K562 (cell line): ENCODE measurements around the gene RANGAP1. TPM values are rescaled to one million over a fixed set of nuclear protein-coding genes. Genes with fewer than 3 reads are reported as not detected.
A peak's percentile ranks its signal among the peaks of the same experiment; 100 is the strongest.

ENCODE experiments used
- ARHGAP35 ChIP-seq: fragments of 450-650 bp; IDR thresholded peaks from 2 replicates; pipeline ENCODE4 v1.6.1; 2018; ENCODE audit not compliant: partially characterized antibody
- BRD9 ChIP-seq: fragments of 450-650 bp; IDR thresholded peaks from 2 replicates; pipeline ENCODE4 v1.6.1; 2018; ENCODE audit warnings: low read depth; ENCODE audit not compliant: partially characterized antibody
- CXXC5 ChIP-seq: fragments of 250-450 bp; sonication (Bioruptor Pico); IDR thresholded peaks from 2 replicates; pipeline ENCODE4 v1.8.0; 2022; ENCODE audit warnings: inconsistent platforms, mild to moderate bottlenecking, moderate library complexity
- ETV6 ChIP-seq, 3 experiments: fragments of 150-350 bp in 1 of 3; sonication (generic) in 1 of 3; formaldehyde crosslinking in 1 of 3; IDR thresholded peaks; 2 replicates each; pipeline versions ENCODE4 v1.6.1 to v1.8.0; 2014 to 2022; ENCODE audit warnings: borderline replicate concordance in 2 of 3, low read depth in 2 of 3, antibody characterized with exemption in 1 of 3, low read length in 1 of 3, mild to moderate bottlenecking in 1 of 3, missing genetic modification reagents in 1 of 3
- HLTF ChIP-seq: fragments of 450-650 bp; IDR thresholded peaks from 2 replicates; pipeline ENCODE4 v1.6.1; 2016
- ILK ChIP-seq: fragments of 450-650 bp; IDR thresholded peaks from 2 replicates; pipeline ENCODE4 v1.6.1; 2016; ENCODE audit warnings: missing genetic modification characterization, low read depth, mild to moderate bottlenecking, missing compliant biosample characterization, moderate library complexity, borderline replicate concordance
- NFYB ChIP-seq: IDR thresholded peaks from 2 replicates; pipeline ENCODE4 v1.6.1; 2011; ENCODE audit warnings: mild to moderate bottlenecking, moderate library complexity; ENCODE audit not compliant: insufficient read length; ENCODE audit errors: extremely low read depth
- PHF21A ChIP-seq: fragments of 450-650 bp; IDR thresholded peaks from 2 replicates; pipeline ENCODE4 v1.6.1; 2017; ENCODE audit warnings: low read depth, borderline replicate concordance
- POLR2G ChIP-seq: fragments of 200-400 bp; formaldehyde crosslinking; IDR thresholded peaks from 2 replicates; pipeline ENCODE4 v1.6.1; 2017; ENCODE audit warnings: low read depth, mild to moderate bottlenecking, antibody characterized with exemption, low read length, moderate library complexity
- PYGO2 ChIP-seq: fragments of 450-650 bp; IDR thresholded peaks from 2 replicates; pipeline ENCODE4 v1.6.1; 2016; ENCODE audit warnings: mild to moderate bottlenecking, missing genetic modification characterization, moderate library complexity, missing compliant biosample characterization
- RFX7 ChIP-seq: fragments of 250-450 bp; sonication (Bioruptor Pico); IDR thresholded peaks from 2 replicates; pipeline ENCODE4 v1.5.1; 2021; ENCODE audit warnings: mild to moderate bottlenecking
- SAP30 ChIP-seq: fragments of 200-600 bp; sonication (generic); IDR thresholded peaks from 2 replicates; pipeline ENCODE4 v1.6.1; 2012; ENCODE audit warnings: borderline replicate concordance, low read depth, mild to moderate bottlenecking, moderate library complexity, low read length, control low read depth, inconsistent platforms; ENCODE audit not compliant: insufficient read depth, poor library complexity, severe bottlenecking
- SMARCC2 ChIP-seq: fragments of 450-650 bp; IDR thresholded peaks from 2 replicates; pipeline ENCODE4 v1.6.1; 2017; ENCODE audit warnings: antibody characterized with exemption, moderate library complexity, mild to moderate bottlenecking, low read depth
- SRSF3 ChIP-seq: fragments of 200-400 bp; formaldehyde crosslinking; IDR thresholded peaks from 2 replicates; pipeline ENCODE4 v1.6.1; 2016; ENCODE audit warnings: mild to moderate bottlenecking, low read length, moderate library complexity; ENCODE audit not compliant: insufficient read depth
- STAG1 ChIP-seq: sonication (generic); formaldehyde crosslinking; IDR thresholded peaks from 2 replicates; pipeline ENCODE4 v1.5.0; 2020; ENCODE audit warnings: missing genetic modification reagents, borderline replicate concordance
- SUPT5H ChIP-seq: fragments of 450-650 bp; IDR thresholded peaks from 2 replicates; pipeline ENCODE4 v1.6.1; 2016
- ZBED1 ChIP-seq: IDR thresholded peaks from 2 replicates; pipeline ENCODE4 v1.6.1; 2014
- ZNF184 ChIP-seq: sonication (generic); formaldehyde crosslinking; IDR thresholded peaks from 2 replicates; pipeline ENCODE4 v1.5.0; 2020; ENCODE audit warnings: missing genetic modification reagents
- ZNF785 ChIP-seq: fragments of 250-450 bp; sonication (Bioruptor Pico); IDR thresholded peaks from 2 replicates; pipeline ENCODE4 v1.4.0; 2020; ENCODE audit warnings: mild to moderate bottlenecking
- polyA plus RNA-seq, 8 experiments: library from polyadenylated mRNA; depleted of rRNA in 4 of 8; stranded (reverse) in 5 of 8; unstranded in 3 of 8; fragments of >200 nt; fragmentation: Nextera tagmentation in 2 of 8; fragmentation: Illumina TruSeq in 1 of 8; extraction: Ambion mirVana in 2 of 8; extraction: Trizol in 1 of 8; gene quantifications; 2 replicates each; pipeline versions ENCODE4 v1.2.1 to v1.2.3, GENCODE V29; 2011 to 2014; ENCODE audit warnings: inconsistent platforms in 1 of 8, missing spikeins in 1 of 8
- total RNA-seq, 7 experiments: library from RNA; depleted of rRNA in 6 of 7; stranded (reverse); fragments of >200 nt in 6 of 7; fragmentation: Illumina TruSeq in 2 of 7; extraction: Trizol in 2 of 7; gene quantifications; 2 replicates each; pipeline versions ENCODE4 v1.2.1 to v1.2.3, GENCODE V29; 2011 to 2021; ENCODE audit warnings: low replicate concordance in 1 of 7
- TF ChIP-seq, protein P1 (sequence below): fragments of 200-800 bp; sonication (Bioruptor generic); IDR thresholded peaks from 2 replicates; pipeline ENCODE4 v1.6.1; 2017; ENCODE audit warnings: missing genetic modification characterization, missing compliant biosample characterization
- TF ChIP-seq, protein P2 (sequence below): conservative IDR thresholded peaks from 2 replicates; pipeline ENCODE4 v1.6.1; 2011; ENCODE audit warnings: low read depth, mild to moderate bottlenecking, low read length; ENCODE audit not compliant: control insufficient read depth
- TF ChIP-seq, protein P3 (sequence below): sonication (generic); formaldehyde crosslinking; IDR thresholded peaks from 2 replicates; pipeline ENCODE4 v1.8.0; 2022; ENCODE audit warnings: mild to moderate bottlenecking, missing genetic modification reagents
- TF ChIP-seq, protein P4 (sequence below): fragments of 200-800 bp; sonication (Bioruptor generic); IDR thresholded peaks from 2 replicates; pipeline ENCODE4 v1.6.1; 2017; ENCODE audit warnings: missing genetic modification characterization, missing compliant biosample characterization

RANGAP1 gene
- total and polyA plus RNA-seq, 9 of the 15 experiments (the other 6 are each of a cell fraction or from before 2014, with no cell fraction given) = 2.1 to 104 (median 50.6) TPM

DNA sequence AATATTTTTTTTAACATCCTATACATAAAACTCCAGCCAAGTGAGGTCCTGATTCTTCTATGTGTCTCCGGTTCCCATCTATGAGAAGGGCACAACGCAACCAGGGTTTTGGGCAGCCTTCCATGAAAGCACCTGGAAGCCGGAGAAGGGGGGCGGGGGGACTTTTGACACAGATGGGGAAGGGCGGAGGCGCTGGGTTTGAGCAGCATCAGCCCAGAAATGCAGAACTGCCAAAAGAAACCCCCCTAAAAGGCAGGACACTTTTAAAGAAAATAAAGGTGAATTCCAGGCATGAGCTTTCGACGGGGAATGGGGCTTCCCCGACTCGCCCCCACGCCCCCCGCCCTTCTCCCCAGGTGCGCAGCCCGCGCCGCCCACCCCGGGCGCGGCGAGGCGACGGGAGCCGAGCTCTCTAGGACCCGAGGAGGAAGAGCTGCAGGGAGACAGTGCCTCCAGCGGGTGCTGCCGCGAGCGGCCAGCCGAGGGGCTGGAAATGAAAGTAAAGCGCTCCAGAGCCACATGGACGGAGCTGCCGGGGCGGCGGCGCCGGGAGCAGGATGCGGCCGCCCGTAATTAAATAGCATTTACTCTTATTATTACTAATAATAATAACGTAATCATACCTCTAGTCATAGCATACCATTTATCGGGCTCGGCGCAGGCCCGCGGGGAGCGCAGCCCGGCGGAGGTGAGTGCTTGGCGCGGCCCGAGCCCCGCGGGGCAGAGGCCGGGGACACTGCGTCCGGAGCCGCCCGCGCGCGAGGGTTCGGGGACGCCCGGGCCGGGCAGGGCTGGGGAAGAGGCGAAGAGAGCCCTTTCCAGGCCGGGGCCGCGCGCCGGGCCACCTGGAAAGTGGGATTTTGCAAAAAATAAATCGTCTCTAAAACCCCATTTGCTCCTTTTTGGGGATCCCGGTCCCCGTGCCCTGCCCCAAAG, 15.4 kb upstream of the RANGAP1 start, which contains the start of gene ZC3H7B (continued):
- TF ChIP-seq, protein P1, sequence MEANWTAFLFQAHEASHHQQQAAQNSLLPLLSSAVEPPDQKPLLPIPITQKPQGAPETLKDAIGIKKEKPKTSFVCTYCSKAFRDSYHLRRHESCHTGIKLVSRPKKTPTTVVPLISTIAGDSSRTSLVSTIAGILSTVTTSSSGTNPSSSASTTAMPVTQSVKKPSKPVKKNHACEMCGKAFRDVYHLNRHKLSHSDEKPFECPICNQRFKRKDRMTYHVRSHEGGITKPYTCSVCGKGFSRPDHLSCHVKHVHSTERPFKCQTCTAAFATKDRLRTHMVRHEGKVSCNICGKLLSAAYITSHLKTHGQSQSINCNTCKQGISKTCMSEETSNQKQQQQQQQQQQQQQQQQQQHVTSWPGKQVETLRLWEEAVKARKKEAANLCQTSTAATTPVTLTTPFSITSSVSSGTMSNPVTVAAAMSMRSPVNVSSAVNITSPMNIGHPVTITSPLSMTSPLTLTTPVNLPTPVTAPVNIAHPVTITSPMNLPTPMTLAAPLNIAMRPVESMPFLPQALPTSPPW (CRISPR knock-in tag) = peak; percentile 82
- TF ChIP-seq CXXC5 (CRISPR knock-in tag) (peak; percentile 63), ILK (tag) (no peak), SMARCC2 (no peak), PHF21A (no peak), STAG1 (CRISPR knock-in tag) (no peak), ZBED1 (no peak), RFX7 (CRISPR knock-in tag) (no peak), NFYB (no peak), ARHGAP35 (no peak), SRSF3 (0 out of 2 replicates have a peak, but pooled peaks have one; percentile 82), POLR2G (peak; percentile 89), HLTF (no peak), ETV6 (IDR thresholded peaks at IDR 0.05; ENCODE audit: borderline replicate concordance in 1 of 2, low read depth in 2 of 2, low read length in 1 of 2) (no peak), ETV6 (CRISPR knock-in tag; IDR thresholded peaks at IDR 0.05; ENCODE audit: borderline replicate concordance) (no peak), BRD9 (no peak), SAP30 (peak; percentile 8), PYGO2 (tag) (no peak), SUPT5H (peak; percentile 59; the same call in 1 of the 2 replicates), ZNF785 (CRISPR knock-in tag) (no peak), ZNF184 (CRISPR knock-in tag) (no peak)
- TF ChIP-seq, protein P2, sequence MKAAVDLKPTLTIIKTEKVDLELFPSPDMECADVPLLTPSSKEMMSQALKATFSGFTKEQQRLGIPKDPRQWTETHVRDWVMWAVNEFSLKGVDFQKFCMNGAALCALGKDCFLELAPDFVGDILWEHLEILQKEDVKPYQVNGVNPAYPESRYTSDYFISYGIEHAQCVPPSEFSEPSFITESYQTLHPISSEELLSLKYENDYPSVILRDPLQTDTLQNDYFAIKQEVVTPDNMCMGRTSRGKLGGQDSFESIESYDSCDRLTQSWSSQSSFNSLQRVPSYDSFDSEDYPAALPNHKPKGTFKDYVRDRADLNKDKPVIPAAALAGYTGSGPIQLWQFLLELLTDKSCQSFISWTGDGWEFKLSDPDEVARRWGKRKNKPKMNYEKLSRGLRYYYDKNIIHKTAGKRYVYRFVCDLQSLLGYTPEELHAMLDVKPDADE = peak; percentile 49; the same call in 1 of the 2 replicates
- TF ChIP-seq, protein P3, sequence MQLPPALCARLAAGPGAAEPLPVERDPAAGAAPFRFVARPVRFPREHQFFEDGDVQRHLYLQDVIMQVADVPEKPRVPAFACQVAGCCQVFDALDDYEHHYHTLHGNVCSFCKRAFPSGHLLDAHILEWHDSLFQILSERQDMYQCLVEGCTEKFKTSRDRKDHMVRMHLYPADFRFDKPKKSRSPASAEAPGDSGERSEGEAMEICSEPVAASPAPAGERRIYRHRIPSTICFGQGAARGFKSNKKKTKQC (CRISPR knock-in tag) = no peak
- TF ChIP-seq, protein P4, sequence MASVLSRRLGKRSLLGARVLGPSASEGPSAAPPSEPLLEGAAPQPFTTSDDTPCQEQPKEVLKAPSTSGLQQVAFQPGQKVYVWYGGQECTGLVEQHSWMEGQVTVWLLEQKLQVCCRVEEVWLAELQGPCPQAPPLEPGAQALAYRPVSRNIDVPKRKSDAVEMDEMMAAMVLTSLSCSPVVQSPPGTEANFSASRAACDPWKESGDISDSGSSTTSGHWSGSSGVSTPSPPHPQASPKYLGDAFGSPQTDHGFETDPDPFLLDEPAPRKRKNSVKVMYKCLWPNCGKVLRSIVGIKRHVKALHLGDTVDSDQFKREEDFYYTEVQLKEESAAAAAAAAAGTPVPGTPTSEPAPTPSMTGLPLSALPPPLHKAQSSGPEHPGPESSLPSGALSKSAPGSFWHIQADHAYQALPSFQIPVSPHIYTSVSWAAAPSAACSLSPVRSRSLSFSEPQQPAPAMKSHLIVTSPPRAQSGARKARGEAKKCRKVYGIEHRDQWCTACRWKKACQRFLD (CRISPR knock-in tag) = no peak
